SK-N-SH (cell line): ENCODE results near the gene SNRPA1. TPM values are rescaled to one million over a fixed set of nuclear protein-coding genes. Genes with fewer than 3 reads are reported as not detected.

Experiments used
- CTCF ChIA-PET: fragments of 300-600, 350-600 bp; formaldehyde crosslinking; extraction: SDS; loops from one replicate; lab custom pipeline; 2021; lab: Yijun Ruan, JAX
- POLR2A ChIA-PET: fragments of 350-600 bp; sonication (Branson Sonifier 250); formaldehyde crosslinking; extraction: SDS; loops from one replicate; lab custom pipeline; 2020; ENCODE audit warnings: antibody characterized with exemption, inconsistent platforms; lab: Yijun Ruan, JAX
- DNase-seq: peaks from one replicate; pipeline ENCODE4 v3.0.0; 2012
- H2AFZ ChIP-seq: fragments of 200-600 bp; sonication (generic); 2 replicates; pipeline ENCODE4 v1.8.1; 2016; ENCODE audit warnings: antibody characterized with exemption, mild to moderate bottlenecking, low read depth
- H3F3A ChIP-seq: fragments of 200-600 bp; sonication (generic); replicated peaks from 2 replicates; pipeline ENCODE3; 2016; ENCODE audit warnings: antibody characterized with exemption, mild to moderate bottlenecking; ENCODE audit not compliant: insufficient read depth
- H3K27ac ChIP-seq, 2 experiments: fragments of 200-500 bp in 1 of 2; fragments of 200-600 bp in 1 of 2; sonication (Bioruptor generic) in 1 of 2; sonication (generic), shearing (Covaris generic) in 1 of 2; 2 replicates each; pipeline versions ENCODE4 v1.5.1 to v1.6.1; 2014 to 2016; ENCODE audit warnings: low read depth in 2 of 2, inconsistent platforms in 1 of 2, low read length in 1 of 2, mild to moderate bottlenecking in 1 of 2, mixed read lengths in 1 of 2
- H3K27me3 ChIP-seq: fragments of 200-600 bp; sonication (generic), shearing (Covaris generic); 2 replicates; pipeline ENCODE4 v1.6.1; 2016; ENCODE audit warnings: mixed run types; ENCODE audit not compliant: insufficient read depth
- H3K36me3 ChIP-seq, 2 experiments: fragments of 200-500 bp in 1 of 2; fragments of 200-600 bp in 1 of 2; sonication (Bioruptor generic) in 1 of 2; sonication (generic) in 1 of 2; replicated peaks in 1 of 2; 2 replicates each; pipeline versions ENCODE3 to v1.5.1; 2014 to 2016; ENCODE audit warnings: low read length in 1 of 2, mild to moderate bottlenecking in 1 of 2; ENCODE audit not compliant: insufficient read depth in 2 of 2, control insufficient read depth in 1 of 2
- H3K4me1 ChIP-seq, 2 experiments: fragments of 200-500 bp in 1 of 2; fragments of 200-600 bp in 1 of 2; sonication (Bioruptor generic) in 1 of 2; sonication (generic), shearing (Covaris generic) in 1 of 2; 2 replicates each; pipeline versions ENCODE4 v1.5.1 to v1.6.1; 2014 to 2016; ENCODE audit warnings: low read depth in 1 of 2, low read length in 1 of 2, mixed run types in 1 of 2; ENCODE audit not compliant: insufficient read depth in 2 of 2, control insufficient read depth in 1 of 2
- H3K4me2 ChIP-seq: fragments of 200-600 bp; sonication (generic), shearing (Covaris generic); 2 replicates; pipeline ENCODE4 v1.6.1; 2017; ENCODE audit warnings: mixed run types
- H3K4me3 ChIP-seq, 2 experiments: fragments of 200-500 bp in 1 of 2; fragments of 200-600 bp in 1 of 2; sonication (Bioruptor generic) in 1 of 2; sonication (generic), shearing (Covaris generic) in 1 of 2; 2 replicates each; pipeline versions ENCODE4 v1.5.1 to v1.8.1; 2014 to 2016; ENCODE audit warnings: low read depth in 2 of 2, inconsistent platforms in 1 of 2, low read length in 1 of 2, mild to moderate bottlenecking in 1 of 2, mixed read lengths in 1 of 2, moderate library complexity in 1 of 2
- H3K79me2 ChIP-seq: fragments of 200-600 bp; sonication (generic); 2 replicates; pipeline ENCODE4 v1.8.1; 2017; ENCODE audit warnings: mild to moderate bottlenecking; ENCODE audit not compliant: insufficient read depth
- H3K9ac ChIP-seq: fragments of 200-600 bp; sonication (generic); 2 replicates; pipeline ENCODE4 v1.6.1; 2017; ENCODE audit warnings: mixed run types
- H3K9me2 ChIP-seq: fragments of 200-600 bp; sonication (generic); 2 replicates; pipeline ENCODE4 v1.6.1; 2017; ENCODE audit warnings: mixed run types
- H3K9me3 ChIP-seq: fragments of 200-600 bp; sonication (generic); 2 replicates; pipeline ENCODE4 v1.6.1; 2017; ENCODE audit warnings: mixed run types, mild to moderate bottlenecking, moderate library complexity
- H4K20me1 ChIP-seq: fragments of 200-600 bp; sonication (generic); 2 replicates; pipeline ENCODE4 v1.6.1; 2017; ENCODE audit warnings: mild to moderate bottlenecking, mixed run types; ENCODE audit not compliant: insufficient read depth
- CHD2 ChIP-seq: fragments of 150-350 bp; IDR thresholded peaks from 2 replicates; pipeline ENCODE4 v1.6.1; 2018; ENCODE audit warnings: low read length; ENCODE audit not compliant: partially characterized antibody
- EZH2phosphoT487 ChIP-seq: fragments of 200-600 bp; sonication (generic); IDR thresholded peaks from 2 replicates; pipeline ENCODE4 v1.6.1; 2017; ENCODE audit warnings: low read depth, mixed run types, mild to moderate bottlenecking, antibody characterized with exemption, moderate library complexity, borderline replicate concordance
- FOSL2 ChIP-seq: IDR thresholded peaks from 2 replicates; pipeline ENCODE4 v1.4.0; 2012; ENCODE audit warnings: low read depth, mild to moderate bottlenecking, moderate library complexity, borderline replicate concordance
- FOXJ3 ChIP-seq: sonication (generic); formaldehyde crosslinking; IDR thresholded peaks from 2 replicates; pipeline ENCODE4 v1.5.1; 2020; ENCODE audit warnings: mild to moderate bottlenecking, missing genetic modification reagents
- GABPA ChIP-seq: IDR thresholded peaks from 2 replicates; pipeline ENCODE4 v1.4.0; 2012; ENCODE audit warnings: low read depth, mild to moderate bottlenecking
- GATA2 ChIP-seq: sonication (generic); formaldehyde crosslinking; IDR thresholded peaks from 2 replicates; pipeline ENCODE4 v1.5.0; 2020; ENCODE audit warnings: mild to moderate bottlenecking, missing genetic modification reagents
- JUND ChIP-seq: IDR thresholded peaks from 2 replicates; pipeline ENCODE4 v1.4.0; 2012
- MEF2A ChIP-seq: IDR thresholded peaks from 2 replicates; pipeline ENCODE4 v1.4.0; 2012; ENCODE audit warnings: low read depth, borderline replicate concordance
- MXI1 ChIP-seq: IDR thresholded peaks from 2 replicates; pipeline ENCODE4 v1.6.1; 2012; ENCODE audit warnings: mild to moderate bottlenecking, low read depth, low read length, improper control_type of control experiment
- NFIC ChIP-seq: IDR thresholded peaks from 2 replicates; pipeline ENCODE4 v1.4.0; 2012; ENCODE audit warnings: borderline replicate concordance
- NRF1 ChIP-seq: IDR thresholded peaks from 2 replicates; pipeline ENCODE4 v1.6.1; 2012; ENCODE audit warnings: low read depth, mild to moderate bottlenecking, low read length
- POLR2AphosphoS5 ChIP-seq: IDR thresholded peaks from 2 replicates; pipeline ENCODE4 v1.6.1; 2012; ENCODE audit warnings: low read depth, low read length
- RCOR1 ChIP-seq: fragments of 150-350 bp; IDR thresholded peaks from 2 replicates; pipeline ENCODE4 v1.6.1; 2017; ENCODE audit warnings: antibody characterized with exemption, low read length
- RXRA ChIP-seq: IDR thresholded peaks from 2 replicates; pipeline ENCODE4 v1.4.0; 2012; ENCODE audit warnings: low read depth, mild to moderate bottlenecking, borderline replicate concordance
- SIN3A ChIP-seq: IDR thresholded peaks from 2 replicates; pipeline ENCODE4 v1.6.1; 2012; ENCODE audit warnings: low read depth, mild to moderate bottlenecking, low read length, moderate library complexity, borderline replicate concordance
- SMC3 ChIP-seq: IDR thresholded peaks from 2 replicates; pipeline ENCODE4 v1.6.1; 2012; ENCODE audit warnings: low read depth, low read length, improper control_type of control experiment
- TAF1 ChIP-seq: IDR thresholded peaks from 2 replicates; pipeline ENCODE4 v1.6.1; 2012; ENCODE audit warnings: low read depth, mild to moderate bottlenecking, low read length, moderate library complexity, borderline replicate concordance
- TCF12 ChIP-seq: IDR thresholded peaks from 2 replicates; pipeline ENCODE4 v1.4.0; 2012
- YY1 ChIP-seq: IDR thresholded peaks from 2 replicates; pipeline ENCODE4 v1.4.0; 2012; ENCODE audit warnings: low read depth, mild to moderate bottlenecking
- WGBS: methylation state at CpG from one replicate; pipeline ENCODE4 v1.1.6; 2017; ENCODE audit warnings: low lambda C conversion rate; 5-methylcytosine and 5-hydroxymethylcytosine counted together
- polyA plus RNA-seq, 3 experiments: library from polyadenylated mRNA; depleted of rRNA; stranded (reverse); fragments of >200 nt; gene quantifications; 2 replicates each; pipeline ENCODE4 v1.2.3, GENCODE V29; 2012
- TF ChIP-seq, protein P1 (sequence below): IDR thresholded peaks from 2 replicates; pipeline ENCODE4; 2012
- TF ChIP-seq, protein P2 (sequence below): IDR thresholded peaks from 2 replicates; pipeline ENCODE4 v1.4.0; 2012; ENCODE audit warnings: low read depth, borderline replicate concordance
- TF ChIP-seq, protein P3 (sequence below): IDR thresholded peaks from 2 replicates; pipeline ENCODE4 v1.4.0; 2012; ENCODE audit warnings: low read depth
- TF ChIP-seq, protein P4 (sequence below): fragments of 150-350 bp; IDR thresholded peaks from 2 replicates; pipeline ENCODE4 v1.6.1; 2017; ENCODE audit warnings: antibody characterized with exemption, low read length, low read depth, borderline replicate concordance

The SNRPA1 gene
- polyA plus RNA-seq, 1 of the 3 experiments (the other 2 are of a cell fraction), result 62.3 TPM

DNA sequence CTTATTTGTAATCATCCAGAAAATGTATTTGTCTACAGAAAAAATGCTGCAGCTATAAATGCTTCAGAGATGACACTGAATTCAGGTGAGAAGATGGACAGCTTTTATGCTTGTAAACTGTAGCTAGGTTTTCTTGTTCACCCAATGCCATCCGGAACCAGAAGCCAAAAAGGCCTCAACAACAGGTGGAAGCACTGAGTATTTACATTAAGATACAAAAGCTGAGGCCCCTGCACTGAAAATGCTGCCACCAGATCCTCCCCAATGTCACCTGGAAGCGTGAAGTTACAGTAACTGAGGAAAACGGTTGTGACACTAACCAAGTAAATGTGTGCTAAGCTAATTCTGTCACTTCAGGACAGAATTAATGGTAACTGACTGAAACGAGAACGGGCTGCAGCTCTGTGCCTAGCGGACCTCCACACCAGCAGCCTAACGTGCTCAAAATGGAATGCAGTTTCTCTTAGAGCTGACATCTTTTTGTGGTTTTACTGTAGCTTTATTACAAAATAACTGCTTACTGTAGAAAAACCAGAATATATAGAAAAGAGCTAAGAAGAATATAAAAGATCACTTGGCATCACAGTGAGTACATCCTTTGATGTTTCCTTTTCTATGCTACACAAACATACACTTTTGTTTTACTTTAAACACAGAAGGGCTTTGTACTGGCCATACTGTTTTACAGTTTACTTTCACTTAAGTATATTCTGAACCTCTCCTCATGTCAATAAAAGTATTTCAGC is 50.8 kb downstream of the SNRPA1 start:
- ChIA-PET POLR2A (no interaction called here), CTCF (interaction anchor here (1.3 to 2.1 kb wide), 4 partner anchors 14 to 236 kb away, joined by 3 to 8 read pairs (median 4); no protein-coding TSS in a partner anchor)
- H3K36me3 ChIP-seq, result peaks cover 0 to 20% of the 10 kb centered on the region in 2 experiments
- peak overlapping the region in 1 of 2 experiments; percentile 43; a peak in 1 of 4 replicates for H3K27ac ChIP-seq
- no peak overlapping the region for H2AFZ ChIP-seq
- peaks cover 14 to 37% of the 10 kb centered on the region in 2 experiments; a peak in 2 of 4 replicates for H3K4me1 ChIP-seq
- no peaks in the 10 kb centered on the region for H3K9me3 ChIP-seq
- no peak overlapping the region for H3K4me3 ChIP-seq
- no peak for TF ChIP-seq CHD2
- TF ChIP-seq GATA2 (CRISPR knock-in tag), result no peak
- no peak for TF ChIP-seq YY1
- no peak for TF ChIP-seq NRF1
- TF ChIP-seq FOXJ3 (CRISPR knock-in tag), result no peak
- TF ChIP-seq RXRA, result no peak
- TF ChIP-seq MEF2A, result no peak
- TF ChIP-seq FOSL2, result no peak
- no peak for TF ChIP-seq EZH2phosphoT487
- no peak for TF ChIP-seq NFIC
- no peak for TF ChIP-seq RCOR1
- no peak for TF ChIP-seq TCF12
- TF ChIP-seq JUND, result no peak
- no peaks in the 10 kb centered on the region for H3K27me3 ChIP-seq
- DNase-seq, result no peak
- H3K4me2 ChIP-seq, result no peak overlapping the region
- H3K79me2 ChIP-seq, result peaks cover 100% of the 10 kb centered on the region
- no peaks in the 10 kb centered on the region for H3F3A ChIP-seq
- H3K9me2 ChIP-seq, result no peaks in the 10 kb centered on the region
- peaks cover 99% of the 10 kb centered on the region for H4K20me1 ChIP-seq
- 92% methylated on average over 7 of the region's 7 CpGs for WGBS
- H3K9ac ChIP-seq, result no peak overlapping the region

DNA sequence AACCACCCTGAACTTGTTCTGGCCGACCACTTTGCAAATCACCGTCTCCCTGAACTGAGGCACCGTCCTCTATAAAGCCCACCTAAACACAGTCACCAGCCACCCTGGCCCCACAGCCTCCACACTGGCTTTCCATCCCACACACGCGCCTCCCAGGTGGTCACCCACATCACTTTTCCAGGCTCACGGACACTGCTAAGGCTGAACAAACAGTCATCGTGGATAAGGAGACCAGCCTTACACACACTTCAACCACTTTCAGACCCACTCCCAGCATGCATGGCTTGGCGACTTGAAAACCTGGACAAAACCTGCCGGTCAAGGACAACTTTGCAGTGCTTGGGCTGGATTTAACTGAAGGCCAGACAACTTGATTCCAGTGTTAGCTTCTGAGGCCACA is 51.6 kb downstream of the SNRPA1 start:
- H3K27me3 ChIP-seq, result no peaks in the 10 kb centered on the region
- H2AFZ ChIP-seq, result no peak overlapping the region
- H3K4me1 ChIP-seq, result peaks cover 15 to 38% of the 10 kb centered on the region in 2 experiments; a peak in 2 of 4 replicates
- H3K79me2 ChIP-seq, result peaks cover 100% of the 10 kb centered on the region
- H3K9me2 ChIP-seq, result 0 out of 2 replicates have a peak, but pooled peaks cover under 1% of the 10 kb centered on the region
- no peak overlapping the region for H3K4me2 ChIP-seq
- 94% methylated on average over 9 of the region's 9 CpGs for WGBS
- CTCF ChIA-PET, result interaction anchor here (1.1 to 1.6 kb wide), 4 partner anchors 8 to 236 kb away, joined by 3 to 8 read pairs (median 4); partner anchors contain the start of gene CHSY1
- H4K20me1 ChIP-seq, result peaks cover 100% of the 10 kb centered on the region
- H3K27ac ChIP-seq, result no peak overlapping the region
- H3K9me3 ChIP-seq, result no peaks in the 10 kb centered on the region
- H3K9ac ChIP-seq, result no peak overlapping the region
- H3F3A ChIP-seq, result no peaks in the 10 kb centered on the region
- TF ChIP-seq TAF1 (no peak), FOXJ3 (CRISPR knock-in tag) (no peak), GABPA (no peak), MEF2A (no peak), POLR2AphosphoS5 (no peak), SIN3A (no peak), SMC3 (no peak), MXI1 (no peak), JUND (no peak), EZH2phosphoT487 (no peak), NRF1 (no peak)
- TF ChIP-seq, protein P1, sequence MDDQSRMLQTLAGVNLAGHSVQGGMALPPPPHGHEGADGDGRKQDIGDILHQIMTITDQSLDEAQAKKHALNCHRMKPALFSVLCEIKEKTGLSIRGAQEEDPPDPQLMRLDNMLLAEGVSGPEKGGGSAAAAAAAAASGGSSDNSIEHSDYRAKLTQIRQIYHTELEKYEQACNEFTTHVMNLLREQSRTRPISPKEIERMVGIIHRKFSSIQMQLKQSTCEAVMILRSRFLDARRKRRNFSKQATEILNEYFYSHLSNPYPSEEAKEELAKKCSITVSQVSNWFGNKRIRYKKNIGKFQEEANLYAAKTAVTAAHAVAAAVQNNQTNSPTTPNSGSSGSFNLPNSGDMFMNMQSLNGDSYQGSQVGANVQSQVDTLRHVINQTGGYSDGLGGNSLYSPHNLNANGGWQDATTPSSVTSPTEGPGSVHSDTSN, result no peak
- TF ChIP-seq, protein P2, sequence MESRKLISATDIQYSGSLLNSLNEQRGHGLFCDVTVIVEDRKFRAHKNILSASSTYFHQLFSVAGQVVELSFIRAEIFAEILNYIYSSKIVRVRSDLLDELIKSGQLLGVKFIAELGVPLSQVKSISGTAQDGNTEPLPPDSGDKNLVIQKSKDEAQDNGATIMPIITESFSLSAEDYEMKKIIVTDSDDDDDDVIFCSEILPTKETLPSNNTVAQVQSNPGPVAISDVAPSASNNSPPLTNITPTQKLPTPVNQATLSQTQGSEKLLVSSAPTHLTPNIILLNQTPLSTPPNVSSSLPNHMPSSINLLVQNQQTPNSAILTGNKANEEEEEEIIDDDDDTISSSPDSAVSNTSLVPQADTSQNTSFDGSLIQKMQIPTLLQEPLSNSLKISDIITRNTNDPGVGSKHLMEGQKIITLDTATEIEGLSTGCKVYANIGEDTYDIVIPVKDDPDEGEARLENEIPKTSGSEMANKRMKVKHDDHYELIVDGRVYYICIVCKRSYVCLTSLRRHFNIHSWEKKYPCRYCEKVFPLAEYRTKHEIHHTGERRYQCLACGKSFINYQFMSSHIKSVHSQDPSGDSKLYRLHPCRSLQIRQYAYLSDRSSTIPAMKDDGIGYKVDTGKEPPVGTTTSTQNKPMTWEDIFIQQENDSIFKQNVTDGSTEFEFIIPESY, result no peak
- TF ChIP-seq, protein P3, sequence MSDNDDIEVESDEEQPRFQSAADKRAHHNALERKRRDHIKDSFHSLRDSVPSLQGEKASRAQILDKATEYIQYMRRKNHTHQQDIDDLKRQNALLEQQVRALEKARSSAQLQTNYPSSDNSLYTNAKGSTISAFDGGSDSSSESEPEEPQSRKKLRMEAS, result no peak
- TF ChIP-seq, protein P4, sequence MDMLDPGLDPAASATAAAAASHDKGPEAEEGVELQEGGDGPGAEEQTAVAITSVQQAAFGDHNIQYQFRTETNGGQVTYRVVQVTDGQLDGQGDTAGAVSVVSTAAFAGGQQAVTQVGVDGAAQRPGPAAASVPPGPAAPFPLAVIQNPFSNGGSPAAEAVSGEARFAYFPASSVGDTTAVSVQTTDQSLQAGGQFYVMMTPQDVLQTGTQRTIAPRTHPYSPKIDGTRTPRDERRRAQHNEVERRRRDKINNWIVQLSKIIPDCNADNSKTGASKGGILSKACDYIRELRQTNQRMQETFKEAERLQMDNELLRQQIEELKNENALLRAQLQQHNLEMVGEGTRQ, result no peak
- peaks cover 0 to 20% of the 10 kb centered on the region in 2 experiments for H3K36me3 ChIP-seq
- POLR2A ChIA-PET, result no interaction called here
- no peak for DNase-seq
- no peak overlapping the region for H3K4me3 ChIP-seq
